Measurements from ENCODE around the gene TRMT1. TPM values are rescaled to one million over a fixed set of nuclear protein-coding genes. Genes with fewer than 3 reads are reported as not detected.

The TRMT1 gene
- total RNA-seq, 1 experiment from 2014 or later, result 91.8 TPM

DNA sequence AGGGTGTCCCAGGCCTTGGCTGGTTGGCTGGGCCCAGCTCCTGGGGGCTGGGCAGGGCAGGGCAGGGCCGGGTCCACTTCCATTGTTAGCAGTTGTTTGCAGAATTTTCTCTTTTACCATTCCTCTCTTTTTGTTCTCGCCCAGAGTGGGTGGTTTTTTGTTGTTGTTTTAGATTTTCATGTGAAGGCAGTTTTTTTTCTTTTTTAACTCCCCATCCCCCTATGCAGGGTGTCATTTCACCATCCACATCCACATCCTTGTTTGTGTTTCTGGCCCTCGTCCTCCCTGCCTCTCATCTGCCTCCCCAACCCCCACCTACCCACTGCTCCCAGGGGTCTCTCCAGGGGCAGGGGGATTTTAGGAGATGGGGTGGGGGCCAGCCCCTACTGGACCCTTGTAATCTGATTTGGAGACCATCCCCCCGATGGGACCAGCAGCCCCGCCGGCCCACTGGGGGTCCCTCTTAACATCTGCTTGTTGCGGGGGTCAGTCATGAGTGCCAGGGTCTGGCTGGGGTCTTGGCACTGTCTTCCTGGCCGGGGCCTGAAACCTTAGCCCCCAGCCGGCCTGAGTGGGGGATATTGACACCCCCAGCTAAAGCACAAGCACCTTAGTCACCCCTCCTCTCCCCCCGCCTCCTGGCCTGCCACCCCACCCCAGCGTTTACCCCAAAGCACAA lies 23.2 kb upstream of the TRMT1 start:
- Histone ChIP-seq H3K4me2 (ENCODE audit: low read length) (no peak overlapping the region), H3K4me1 (ENCODE audit: insufficient read depth, low read length) (peaks cover 23% of the 10 kb centered on the region), H3K27me3 (ENCODE audit: low read length) (no peaks in the 10 kb centered on the region), H3F3A (ENCODE audit: low read length, unreplicated experiment) (peaks cover 8% of the 10 kb centered on the region), H3K4me3 (ENCODE audit: low read length) (no peak overlapping the region), H3K79me2 (ENCODE audit: low read length) (peaks cover 6% of the 10 kb centered on the region), H3K36me3 (ENCODE audit: low read depth, low read length) (peaks cover 49% of the 10 kb centered on the region; the same call in 1 of the 2 replicates), H4K20me1 (ENCODE audit: low read length) (no peaks in the 10 kb centered on the region), H2AFZ (ENCODE audit: low read length) (no peak overlapping the region), H3K9me2 (replicated peaks; ENCODE audit: low read length) (no peaks in the 10 kb centered on the region), H3K9ac (ENCODE audit: low read length) (no peak overlapping the region), H3K27ac (ENCODE audit: low read length) (no peak overlapping the region), H3K9me3 (ENCODE audit: low read length) (no peaks in the 10 kb centered on the region)
- POLR2A ChIA-PET (ENCODE audit: unreplicated experiment), result no interaction called here
- intact Hi-C loops (cut with micrococcal nuclease), result no loop called here
- no peak for DNase-seq
- no peak for ATAC-seq
- TF ChIP-seq, protein P1, sequence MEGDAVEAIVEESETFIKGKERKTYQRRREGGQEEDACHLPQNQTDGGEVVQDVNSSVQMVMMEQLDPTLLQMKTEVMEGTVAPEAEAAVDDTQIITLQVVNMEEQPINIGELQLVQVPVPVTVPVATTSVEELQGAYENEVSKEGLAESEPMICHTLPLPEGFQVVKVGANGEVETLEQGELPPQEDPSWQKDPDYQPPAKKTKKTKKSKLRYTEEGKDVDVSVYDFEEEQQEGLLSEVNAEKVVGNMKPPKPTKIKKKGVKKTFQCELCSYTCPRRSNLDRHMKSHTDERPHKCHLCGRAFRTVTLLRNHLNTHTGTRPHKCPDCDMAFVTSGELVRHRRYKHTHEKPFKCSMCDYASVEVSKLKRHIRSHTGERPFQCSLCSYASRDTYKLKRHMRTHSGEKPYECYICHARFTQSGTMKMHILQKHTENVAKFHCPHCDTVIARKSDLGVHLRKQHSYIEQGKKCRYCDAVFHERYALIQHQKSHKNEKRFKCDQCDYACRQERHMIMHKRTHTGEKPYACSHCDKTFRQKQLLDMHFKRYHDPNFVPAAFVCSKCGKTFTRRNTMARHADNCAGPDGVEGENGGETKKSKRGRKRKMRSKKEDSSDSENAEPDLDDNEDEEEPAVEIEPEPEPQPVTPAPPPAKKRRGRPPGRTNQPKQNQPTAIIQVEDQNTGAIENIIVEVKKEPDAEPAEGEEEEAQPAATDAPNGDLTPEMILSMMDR (conservative IDR thresholded peaks at IDR 0.05; ENCODE audit: low read depth, low read length), result no peak
- no peak for TF ChIP-seq EZH2phosphoT487 (IDR thresholded peaks at IDR 0.05; ENCODE audit: borderline replicate concordance, low read length)
- TF ChIP-seq EZH2 (IDR thresholded peaks at IDR 0.05; ENCODE audit: low read length, unreplicated experiment), result no peak
- TSS peak; percentile 26 for BruUV-seq (replicated peaks)
- CTCF ChIA-PET, result no interaction called here

DNA sequence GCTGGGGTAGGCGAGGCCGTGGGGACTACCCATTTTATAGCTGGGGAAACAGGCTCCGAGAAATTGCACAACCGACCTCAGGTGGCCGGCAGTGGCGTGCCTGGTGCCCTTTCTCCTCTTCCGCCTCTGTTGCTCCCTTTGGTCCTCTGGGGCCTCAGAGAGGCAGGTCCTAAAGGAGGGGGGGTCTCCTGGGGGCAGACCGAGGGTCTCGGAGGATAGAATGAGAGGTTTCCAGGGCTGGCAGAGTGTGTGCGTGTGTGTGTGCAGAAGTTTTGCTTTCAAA lies 22.3 kb upstream of the TRMT1 start:
- H3K79me2 ChIP-seq (ENCODE audit: low read length), result peaks cover 15% of the 10 kb centered on the region
- peaks cover 8% of the 10 kb centered on the region for H3F3A ChIP-seq (ENCODE audit: low read length, unreplicated experiment)
- H4K20me1 ChIP-seq (ENCODE audit: low read length), result no peaks in the 10 kb centered on the region
- POLR2A ChIA-PET (ENCODE audit: unreplicated experiment), result no interaction called here
- DNase-seq (no peak), ATAC-seq (no peak)
- no peaks in the 10 kb centered on the region for H3K9me2 ChIP-seq (replicated peaks; ENCODE audit: low read length)
- no peak overlapping the region for H3K4me2 ChIP-seq (ENCODE audit: low read length)
- H3K4me1 ChIP-seq (ENCODE audit: insufficient read depth, low read length), result peaks cover 16% of the 10 kb centered on the region
- no peak overlapping the region for H3K27ac ChIP-seq (ENCODE audit: low read length)
- H3K36me3 ChIP-seq (ENCODE audit: low read depth, low read length), result peaks cover 41% of the 10 kb centered on the region; the same call in 1 of the 2 replicates
- no peaks in the 10 kb centered on the region for H3K27me3 ChIP-seq (ENCODE audit: low read length)
- TF ChIP-seq EZH2phosphoT487 (IDR thresholded peaks at IDR 0.05; ENCODE audit: borderline replicate concordance, low read length) (no peak), EZH2 (IDR thresholded peaks at IDR 0.05; ENCODE audit: low read length, unreplicated experiment) (no peak)
- TF ChIP-seq, protein P1 (conservative IDR thresholded peaks at IDR 0.05; ENCODE audit: low read depth, low read length), result no peak
- no peak overlapping the region for H2AFZ ChIP-seq (ENCODE audit: low read length)
- no peak overlapping the region for H3K4me3 ChIP-seq (ENCODE audit: low read length)
- BruUV-seq (replicated peaks), result no TSS peak
- CTCF ChIA-PET, result no interaction called here
- no peaks in the 10 kb centered on the region for H3K9me3 ChIP-seq (ENCODE audit: low read length)
- intact Hi-C loops (cut with micrococcal nuclease), result no loop called here
- no peak overlapping the region for H3K9ac ChIP-seq (ENCODE audit: low read length)

DNA sequence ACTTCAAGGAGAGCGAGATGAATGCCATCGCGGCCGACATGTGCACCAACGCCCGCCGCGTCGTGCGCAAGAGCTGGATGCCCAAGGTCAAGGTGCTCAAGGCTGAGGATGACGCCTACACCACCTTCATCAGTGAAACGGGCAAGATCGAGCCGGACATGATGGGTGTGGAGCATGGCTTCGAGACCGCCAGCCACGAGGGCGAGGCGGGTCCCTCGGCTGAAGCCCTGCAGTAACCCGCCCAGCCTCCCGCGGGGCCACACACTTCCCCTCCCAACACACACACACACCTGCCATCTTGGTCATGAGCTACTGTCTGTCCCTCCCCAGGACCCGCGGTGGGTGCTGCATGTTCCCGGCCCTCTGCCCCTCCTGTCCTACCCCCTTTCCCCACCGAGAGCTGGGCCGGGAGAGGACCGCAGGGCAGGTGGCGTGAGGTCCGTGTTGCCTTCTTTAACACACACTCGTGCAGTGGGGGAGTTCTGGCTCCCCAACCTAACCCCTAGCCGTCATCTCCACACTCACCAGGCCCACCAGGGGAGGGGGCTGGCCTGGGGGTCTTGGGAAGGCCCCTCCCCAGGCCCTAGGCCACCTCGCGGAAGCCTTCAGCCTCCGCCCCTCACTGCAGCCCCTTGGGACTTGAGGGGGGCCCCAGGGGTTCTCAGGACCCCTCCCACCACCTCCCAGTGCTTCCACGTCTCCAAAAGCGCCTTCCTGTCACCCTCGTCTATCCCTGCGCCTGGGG lies 21.8 kb upstream of the TRMT1 start:
- H3K27ac ChIP-seq (ENCODE audit: low read length), result no peak overlapping the region
- no peak for DNase-seq
- H3K36me3 ChIP-seq (ENCODE audit: low read depth, low read length), result peaks cover 41% of the 10 kb centered on the region; the same call in 1 of the 2 replicates
- POLR2A ChIA-PET (ENCODE audit: unreplicated experiment), result no interaction called here
- peaks cover 11% of the 10 kb centered on the region for H3K4me1 ChIP-seq (ENCODE audit: insufficient read depth, low read length)
- no TSS peak for BruUV-seq (replicated peaks)
- no peak for ATAC-seq
- intact Hi-C loops (cut with micrococcal nuclease), result no loop called here
- H3K27me3 ChIP-seq (ENCODE audit: low read length), result no peaks in the 10 kb centered on the region
- peaks cover 20% of the 10 kb centered on the region for H3K79me2 ChIP-seq (ENCODE audit: low read length)
- H3K9ac ChIP-seq (ENCODE audit: low read length), result no peak overlapping the region
- no peak overlapping the region for H3K4me3 ChIP-seq (ENCODE audit: low read length)
- peaks cover 8% of the 10 kb centered on the region for H3F3A ChIP-seq (ENCODE audit: low read length, unreplicated experiment)
- H3K9me3 ChIP-seq (ENCODE audit: low read length), result no peaks in the 10 kb centered on the region
- CTCF ChIA-PET, result no interaction called here
- no peak overlapping the region for H3K4me2 ChIP-seq (ENCODE audit: low read length)
- no peaks in the 10 kb centered on the region for H3K9me2 ChIP-seq (replicated peaks; ENCODE audit: low read length)
- TF ChIP-seq EZH2 (IDR thresholded peaks at IDR 0.05; ENCODE audit: low read length, unreplicated experiment) (no peak), EZH2phosphoT487 (IDR thresholded peaks at IDR 0.05; ENCODE audit: borderline replicate concordance, low read length) (no peak)
- TF ChIP-seq, protein P1 (conservative IDR thresholded peaks at IDR 0.05; ENCODE audit: low read depth, low read length), result no peak
- H4K20me1 ChIP-seq (ENCODE audit: low read length), result no peaks in the 10 kb centered on the region
- no peak overlapping the region for H2AFZ ChIP-seq (ENCODE audit: low read length)

All from PC-3 (cell line).